Activated CD4-positive, alpha-beta T cell treated with anti-CD3 and anti-CD28 coated beads for 36 hours (primary cell): ENCODE results near the gene TRIM68. TPM values are rescaled to one million over a fixed set of nuclear protein-coding genes. Genes with fewer than 3 reads are reported as not detected.

ENCODE experiments used
- ATAC-seq: fragments of 200-7000 bp; cut with Tn5 transposase; one replicate; pipeline ENCODE4 v1.10.0; 2021; ENCODE audit warnings: mild to moderate bottlenecking, moderate library complexity
- CTCF ChIA-PET: fragments of 350-600 bp; sonication (Branson Sonifier 250); formaldehyde crosslinking; loops from one replicate; lab custom pipeline; 2021; ENCODE audit warnings: antibody characterized with exemption; lab: Charles Lee
- POLR2A ChIA-PET: fragments of 350-600 bp; sonication (Branson Sonifier 250); formaldehyde crosslinking; loops from one replicate; lab custom pipeline; 2021; ENCODE audit warnings: antibody characterized with exemption, inconsistent platforms; lab: Charles Lee
- DNase-seq: peaks from one replicate; pipeline ENCODE4 v3.0.0-alpha.2; 2020
- H3K27ac Mint-ChIP-seq: one replicate; pipeline ENCODE4 v1.8.0; 2021; ENCODE audit warnings: mixed read lengths
- H3K27me3 Mint-ChIP-seq: one replicate; pipeline ENCODE4 v1.8.0; 2021; ENCODE audit warnings: mixed read lengths
- H3K36me3 Mint-ChIP-seq: one replicate; pipeline ENCODE4 v1.8.0; 2021; ENCODE audit warnings: low read depth, mixed read lengths
- H3K4me1 Mint-ChIP-seq: one replicate; pipeline ENCODE4 v1.8.0; 2021; ENCODE audit warnings: mixed read lengths
- H3K4me3 Mint-ChIP-seq: one replicate; pipeline ENCODE4 v1.8.0; 2021; ENCODE audit warnings: mild to moderate bottlenecking, moderate library complexity, mixed read lengths
- H3K9me3 Mint-ChIP-seq: one replicate; pipeline ENCODE4 v1.8.0; 2021; ENCODE audit warnings: low read depth, mixed read lengths
- intact Hi-C, 2 experiments: fragments of 100-400 bp; cut with DNase I in 1 of 2; cut with micrococcal nuclease in 1 of 2; formaldehyde crosslinking; loops; one replicate each; pipeline versions ENCODE4 v1.14.2 to v1.15.1; 2022 to 2024; cut with DNase I, micrococcal nuclease
- total RNA-seq, 2 experiments: library from RNA; stranded (reverse); gene quantifications; one replicate each; pipeline ENCODE4 v1.2.3, GENCODE V29; 2021

TRIM68 gene
- total RNA-seq, 2 experiments from 2014 or later = 8.9 to 9.2 TPM

DNA sequence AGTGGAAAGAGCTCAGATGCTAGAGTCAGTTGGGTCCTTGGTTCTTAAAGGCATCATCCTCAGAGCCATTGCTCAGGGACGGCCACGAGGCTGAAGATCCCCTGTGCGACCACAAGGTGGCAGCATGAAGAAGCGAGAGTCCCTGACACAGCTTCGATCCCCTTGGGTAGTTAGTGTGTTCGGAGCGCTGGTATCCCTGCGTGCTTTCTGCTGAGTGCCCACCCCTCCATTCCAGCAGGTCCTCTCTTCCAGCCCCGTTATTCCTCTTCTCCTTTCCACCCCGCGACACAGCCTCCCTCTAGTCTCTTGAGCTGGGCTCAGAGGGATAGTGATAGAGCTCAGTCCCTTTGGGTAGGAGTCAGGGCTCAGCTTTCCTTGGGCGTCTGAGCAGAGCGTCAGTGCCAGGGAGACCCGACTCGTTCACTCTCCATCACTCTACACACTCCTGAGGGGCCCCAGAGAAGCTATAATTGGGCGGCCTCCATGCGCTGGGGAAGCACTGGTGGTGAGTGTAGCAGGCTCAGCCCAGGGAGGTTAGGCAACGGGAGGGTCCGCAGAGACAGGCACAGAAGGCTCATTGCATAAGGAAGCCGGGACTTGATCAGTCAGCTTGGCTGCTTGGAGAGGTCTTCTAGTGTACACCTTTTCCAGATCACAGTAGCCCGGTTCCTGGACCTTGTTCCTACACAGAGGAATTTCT is 29.1 kb upstream of the TRIM68 start, which contains the start of gene OR51D1:
TSS of gene OR51D1 (plus strand) at position 516 of the 700 bp plus-strand sequence. CDS start 2,314 bp downstream, outside the sequence.
- Mint-ChIP-seq H3K27ac (no peak within 1 kb of the TSS), H3K4me3 (no peak within 1 kb of the TSS), H3K4me1 (no peaks in the 10 kb centered on the region), H3K9me3 (no peaks in the 10 kb centered on the region), H3K27me3 (peaks cover 9% of the 10 kb centered on the region), H3K36me3 (no peaks in the 10 kb centered on the region)
- peak; percentile 99 for ATAC-seq
- DNase-seq = peak; percentile 84
- intact Hi-C loops = loop anchor here (1.0 to 10.0 kb wide), 5 partner anchors 189 to 1170 kb away; partner anchors contain the start of gene OR52N2 (in 2 of the 2)
- ChIA-PET POLR2A (no interaction called here), CTCF (interaction anchor here (0.5 to 3.6 kb wide), 24 partner anchors 8 to 1254 kb away, joined by 3 to 44 read pairs (median 4); no protein-coding TSS in a partner anchor)

DNA sequence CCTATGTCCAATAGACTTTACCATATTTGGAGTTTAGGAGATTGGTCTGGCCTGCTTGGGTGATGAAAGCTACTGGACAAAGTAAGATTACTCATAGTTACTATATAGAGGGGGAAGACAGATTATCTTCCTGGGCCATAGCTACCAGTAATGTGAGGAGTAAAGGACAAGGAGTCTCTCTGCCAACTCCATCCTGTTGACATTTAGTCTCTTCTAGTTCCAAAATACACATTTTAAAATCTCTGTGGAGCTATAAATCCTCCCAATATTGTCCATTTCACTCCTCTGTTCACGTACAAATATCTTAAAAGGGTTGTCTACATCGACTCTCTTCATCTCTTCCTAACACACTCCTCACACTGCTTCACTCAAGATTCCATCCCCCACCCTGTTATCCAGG is 28.1 kb upstream of the TRIM68 start:
- Mint-ChIP-seq H3K4me3 (no peak overlapping the region), H3K4me1 (no peaks in the 10 kb centered on the region), H3K27me3 (peaks cover 11% of the 10 kb centered on the region), H3K9me3 (no peaks in the 10 kb centered on the region), H3K27ac (no peak overlapping the region), H3K36me3 (no peaks in the 10 kb centered on the region)
- no peak for ATAC-seq
- ChIA-PET CTCF (interaction anchor here (0.6 to 3.6 kb wide), 16 partner anchors 10 to 1304 kb away, joined by 3 to 44 read pairs (median 4); no protein-coding TSS in a partner anchor), POLR2A (no interaction called here)
- intact Hi-C loops = loop anchor here (5.0 to 10.0 kb wide), 3 partner anchors 449 to 1171 kb away; partner anchors contain the start of gene OR52N2 (in 2 of the 2)
- DNase-seq = no peak

DNA sequence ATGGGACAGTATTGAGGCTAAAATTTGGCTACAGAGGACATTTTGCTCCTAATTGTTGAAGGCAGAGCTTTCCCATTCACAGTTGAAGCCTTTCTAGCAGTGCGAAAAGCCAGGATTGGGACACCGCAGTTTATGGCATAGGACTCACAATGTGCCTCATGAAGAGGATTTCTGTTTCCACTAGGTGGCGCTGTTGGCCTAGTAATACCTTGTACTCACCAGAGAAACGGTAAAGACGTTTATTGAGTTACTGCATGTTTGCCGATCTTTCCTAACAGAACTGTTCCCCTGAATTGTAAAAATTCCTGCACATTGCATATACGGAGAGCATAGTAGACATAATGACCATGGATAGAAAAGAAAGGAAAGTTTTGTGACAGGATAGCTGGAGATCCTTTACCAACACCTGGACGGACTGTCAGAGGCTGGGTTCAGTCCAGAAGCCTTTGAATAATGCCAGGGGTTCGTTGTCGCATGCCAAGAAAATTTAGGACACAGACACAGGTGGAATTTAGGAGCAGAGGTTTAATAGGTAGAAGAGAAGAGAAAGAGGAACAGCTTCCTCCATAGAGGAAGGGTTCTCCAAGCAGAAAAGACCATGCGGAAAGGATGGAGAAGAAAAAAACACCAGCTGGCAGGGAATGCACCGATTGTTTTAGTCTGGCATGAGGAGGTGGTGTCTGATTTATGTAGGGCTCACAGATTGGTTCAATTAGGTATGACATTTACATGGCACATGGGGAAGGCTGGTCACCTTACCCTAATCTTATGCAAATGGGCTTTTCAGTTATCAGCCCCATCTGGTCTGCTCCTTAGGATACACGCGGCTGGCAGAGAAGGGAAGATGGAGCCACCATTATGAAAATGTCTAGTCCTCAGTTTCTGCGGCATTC is 18.4 kb upstream of the TRIM68 start:
- Mint-ChIP-seq H3K9me3 (peaks cover 9% of the 10 kb centered on the region), H3K4me1 (no peaks in the 10 kb centered on the region), H3K36me3 (no peaks in the 10 kb centered on the region), H3K4me3 (no peak overlapping the region), H3K27ac (no peak overlapping the region), H3K27me3 (peaks cover 38% of the 10 kb centered on the region)
- intact Hi-C loops = loop anchor here in 1 of 2 experiments (1.0 kb wide), 1 partner anchor 754 kb away; no protein-coding TSS in a partner anchor
- POLR2A ChIA-PET = no interaction called here
- CTCF ChIA-PET = interaction anchor here (0.7 to 5.6 kb wide), 10 partner anchors 11 to 754 kb away, joined by 3 to 44 read pairs (median 4); partner anchors contain the start of genes OR51D1 and TRIM68
- DNase-seq = peak; percentile 81
- ATAC-seq = peak; percentile 42

DNA sequence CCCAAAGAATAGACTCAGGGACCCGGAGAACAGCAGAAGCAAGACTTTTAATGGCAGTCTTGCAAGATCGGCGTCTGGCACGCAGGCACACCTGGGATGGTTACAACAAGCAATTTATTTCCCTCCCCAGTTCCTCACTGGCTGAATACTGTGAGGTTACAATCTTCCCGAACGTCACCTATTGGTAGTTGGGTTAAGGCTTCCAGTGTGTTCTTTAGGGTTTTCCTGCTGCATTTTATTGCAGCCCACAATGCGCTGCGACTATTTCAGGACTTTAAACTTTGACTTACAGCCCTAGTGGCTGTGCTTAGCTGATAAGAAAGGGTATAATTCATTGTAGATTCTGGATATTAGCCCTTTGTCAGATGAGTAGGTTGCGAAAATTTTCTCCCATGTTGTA is 11.5 kb upstream of the TRIM68 start:
- Mint-ChIP-seq H3K9me3 (no peaks in the 10 kb centered on the region), H3K4me1 (no peaks in the 10 kb centered on the region), H3K27me3 (peaks cover 12% of the 10 kb centered on the region), H3K4me3 (no peak overlapping the region), H3K36me3 (no peaks in the 10 kb centered on the region), H3K27ac (no peak overlapping the region)
- no peak for DNase-seq
- ChIA-PET CTCF (no interaction called here), POLR2A (no interaction called here)
- ATAC-seq = no peak
- intact Hi-C loops = no loop called here

DNA sequence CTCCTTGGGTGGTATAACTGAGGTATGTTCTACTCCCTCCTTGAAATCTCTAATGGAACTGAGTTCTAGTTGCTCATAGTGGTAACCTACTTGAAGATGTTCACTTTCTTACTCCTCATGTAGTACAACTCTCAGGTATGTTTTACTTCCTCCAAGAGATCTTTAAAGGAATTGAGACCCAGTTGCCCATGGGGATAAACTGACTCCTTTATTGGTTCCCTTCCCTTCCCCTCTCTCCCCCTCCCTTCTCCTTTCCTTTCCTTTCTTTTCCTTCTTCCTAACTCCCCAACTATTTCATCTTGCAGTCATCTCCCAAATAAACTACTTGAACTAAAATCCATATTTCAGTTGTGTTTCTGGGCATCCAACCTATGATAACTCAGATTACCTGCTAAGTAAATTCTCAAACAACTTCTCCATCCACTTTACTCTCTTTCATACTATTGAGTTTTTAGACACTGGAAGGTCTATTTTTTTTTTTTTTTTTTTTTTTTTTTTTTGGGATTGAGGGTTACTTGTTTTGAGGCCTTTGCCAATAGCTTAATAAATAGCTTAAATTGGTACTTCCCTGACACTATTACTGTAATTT is 7.9 kb upstream of the TRIM68 start:
- DNase-seq = no peak
- Mint-ChIP-seq H3K27ac (no peak overlapping the region), H3K4me3 (no peak overlapping the region), H3K27me3 (peaks cover 7% of the 10 kb centered on the region), H3K9me3 (no peaks in the 10 kb centered on the region), H3K36me3 (no peaks in the 10 kb centered on the region), H3K4me1 (no peaks in the 10 kb centered on the region)
- intact Hi-C loops = no loop called here
- ATAC-seq = no peak
- ChIA-PET CTCF (no interaction called here), POLR2A (no interaction called here)

DNA sequence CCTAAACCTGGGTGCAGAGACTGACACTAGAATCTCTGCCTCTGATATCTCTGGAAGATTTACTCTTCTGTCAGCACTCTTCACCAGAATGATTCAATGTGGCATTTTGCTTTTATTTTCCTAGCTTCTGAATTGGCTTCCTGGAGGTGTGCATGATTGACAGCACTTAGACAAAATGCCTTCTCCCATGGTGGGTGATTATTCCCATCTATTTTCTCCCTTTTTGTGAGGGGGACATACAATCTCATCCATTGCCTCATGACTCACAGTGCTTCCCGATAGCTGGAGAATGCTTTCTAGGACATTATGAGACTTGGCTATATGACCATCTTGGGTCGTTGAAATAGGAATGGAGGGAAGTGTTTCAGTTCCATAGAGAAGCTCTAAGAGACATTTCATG is 4.0 kb upstream of the TRIM68 start:
- Mint-ChIP-seq H3K4me3 (no peak overlapping the region), H3K4me1 (peaks cover 25% of the 10 kb centered on the region), H3K27ac (no peak overlapping the region), H3K9me3 (no peaks in the 10 kb centered on the region), H3K27me3 (no peaks in the 10 kb centered on the region), H3K36me3 (no peaks in the 10 kb centered on the region)
- no peak for DNase-seq
- intact Hi-C loops = no loop called here
- POLR2A ChIA-PET = no interaction called here
- CTCF ChIA-PET = interaction anchor here (0.5 to 1.9 kb wide), 4 partner anchors 15 to 738 kb away, joined by 3 to 8 read pairs (median 4); no protein-coding TSS in a partner anchor
- no peak for ATAC-seq

DNA sequence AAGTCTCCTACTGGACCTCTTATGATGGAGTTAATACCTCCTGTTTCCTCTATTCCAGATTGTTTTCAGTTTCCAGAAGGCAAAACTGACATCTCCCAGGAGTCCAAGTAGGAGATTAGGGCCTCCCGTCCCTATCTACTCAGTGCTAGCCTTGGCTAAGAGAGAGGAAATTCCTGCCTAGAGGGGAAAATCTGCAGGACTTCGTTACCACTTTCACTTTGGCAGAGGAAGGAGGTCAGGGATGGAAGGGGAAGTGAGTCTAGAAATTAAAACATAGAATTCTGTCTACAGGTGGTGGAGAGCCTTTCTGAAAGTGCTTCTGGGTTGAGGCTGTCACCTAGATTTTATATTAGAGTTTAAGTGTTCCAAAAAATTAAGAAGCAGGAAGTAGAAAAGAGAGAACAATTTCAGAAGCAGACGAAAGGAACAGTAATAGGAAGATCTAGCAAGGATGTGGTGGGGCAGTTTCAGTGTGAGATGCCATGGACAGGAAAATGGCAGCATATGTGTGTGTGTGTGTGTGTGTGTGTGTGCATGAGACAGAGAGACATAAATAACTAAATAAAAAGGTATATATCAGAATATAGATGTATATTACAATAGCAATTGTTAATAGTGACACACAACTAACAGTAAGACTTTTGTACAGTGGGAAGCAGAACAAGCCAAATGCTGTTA is 2.4 kb upstream of the TRIM68 start:
- DNase-seq (peak; percentile 56), ATAC-seq (no peak)
- Mint-ChIP-seq H3K27me3 (no peaks in the 10 kb centered on the region), H3K9me3 (no peaks in the 10 kb centered on the region), H3K27ac (peak overlapping the region; percentile 87), H3K4me1 (peaks cover 35% of the 10 kb centered on the region), H3K36me3 (no peaks in the 10 kb centered on the region), H3K4me3 (peak overlapping the region; percentile 60)
- intact Hi-C loops = no loop called here
- POLR2A ChIA-PET = no interaction called here
- CTCF ChIA-PET = interaction anchor here (0.7 kb wide), 1 partner anchor 850 kb away, joined by 3 read pairs; no protein-coding TSS in a partner anchor

DNA sequence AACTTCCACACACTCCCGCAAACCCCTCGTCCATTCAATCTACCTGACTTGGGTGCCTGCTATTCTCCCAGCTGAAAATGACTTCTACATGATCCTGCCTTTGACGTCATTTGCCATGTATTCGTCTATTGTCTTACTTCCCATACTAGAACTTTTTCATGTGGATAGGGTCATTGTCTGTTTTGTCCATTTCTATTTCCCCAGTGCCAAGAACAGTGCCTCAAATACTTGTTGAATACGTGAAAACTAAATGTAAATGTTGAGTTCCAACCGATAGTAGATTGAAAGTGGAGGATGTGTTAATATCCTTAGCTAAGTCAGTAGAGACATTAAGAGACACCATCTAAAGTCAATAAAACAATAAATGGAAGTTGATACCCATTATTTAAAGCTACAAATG is 935 bp downstream of the TRIM68 start:
- no peaks in the 10 kb centered on the region for H3K27me3 Mint-ChIP-seq
- ATAC-seq (no peak), DNase-seq (no peak)
- peaks cover 35% of the 10 kb centered on the region for H3K4me1 Mint-ChIP-seq
- ChIA-PET CTCF (interaction anchor here (0.9 to 2.3 kb wide), 3 partner anchors 18 to 420 kb away, joined by 3 to 6 read pairs (median 3); no protein-coding TSS in a partner anchor), POLR2A (no interaction called here)
- H3K9me3 Mint-ChIP-seq = no peaks in the 10 kb centered on the region
- peak overlapping the region; percentile 90 for H3K4me3 Mint-ChIP-seq
- intact Hi-C loops = loop anchor here in 1 of 2 experiments (5.0 to 10.0 kb wide), 2 partner anchors 125 to 1018 kb away; partner anchors contain the start of genes OR52K1 and TRIM34
- H3K27ac Mint-ChIP-seq = peak overlapping the region; percentile 90
- peaks cover 5% of the 10 kb centered on the region for H3K36me3 Mint-ChIP-seq

DNA sequence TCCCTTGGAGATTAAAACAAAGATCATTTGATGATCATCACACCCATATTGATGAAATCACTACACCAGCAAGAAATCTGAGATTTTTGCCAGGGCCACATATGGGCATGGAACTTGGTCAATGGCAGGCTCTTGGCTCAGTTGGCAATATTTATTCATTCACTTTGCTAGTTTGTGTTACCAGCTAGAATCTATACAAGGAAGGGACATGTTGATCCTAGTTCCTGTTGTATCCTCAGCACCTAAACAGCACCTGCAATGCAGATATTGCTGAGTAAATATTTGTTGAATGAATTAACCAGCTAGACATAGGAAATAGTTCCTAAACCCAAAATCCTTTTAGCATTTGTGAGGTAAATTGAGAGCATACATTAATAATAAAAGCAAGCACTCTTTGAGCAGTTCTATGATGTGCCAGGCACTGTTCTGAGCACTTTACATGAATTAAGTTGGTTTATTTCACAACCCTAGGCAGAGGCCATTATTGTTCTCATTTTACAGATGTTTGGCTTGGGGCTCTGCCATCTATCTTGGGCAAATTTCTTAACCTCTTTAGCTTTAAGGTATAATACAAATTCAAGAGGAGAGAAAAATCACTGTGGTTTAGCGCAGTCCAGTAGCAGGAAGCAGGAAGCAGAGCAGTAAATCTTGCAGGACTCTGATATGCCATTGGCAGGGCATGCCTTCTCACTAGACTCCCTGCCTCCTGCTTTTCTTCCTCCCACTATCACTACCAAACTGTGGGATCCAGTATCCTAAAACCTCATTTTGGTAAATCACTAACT is 1.6 kb downstream of the TRIM68 start:
- CTCF ChIA-PET = interaction anchor here (0.8 to 2.3 kb wide), 2 partner anchors 11 to 21 kb away, joined by 3 to 6 read pairs; no protein-coding TSS in a partner anchor

More for the DNA sequence above, 1.6 kb downstream of the TRIM68 start:
- Mint-ChIP-seq H3K4me1 (peaks cover 35% of the 10 kb centered on the region), H3K27ac (peak overlapping the region; percentile 90), H3K27me3 (no peaks in the 10 kb centered on the region), H3K9me3 (no peaks in the 10 kb centered on the region), H3K4me3 (peak overlapping the region; percentile 90), H3K36me3 (peaks cover 9% of the 10 kb centered on the region)
- DNase-seq (no peak), ATAC-seq (no peak)
- POLR2A ChIA-PET = no interaction called here
- intact Hi-C loops = loop anchor here in 1 of 2 experiments (5.0 to 10.0 kb wide), 2 partner anchors 124 to 1018 kb away; partner anchors contain the start of genes OR52K1 and TRIM34
